Activated gamma-delta T cell treated with anti-CD3 and anti-CD28 coated beads, Interleukin-2, amount 50 U/mL, for 16 hours (primary cell): Measurements from ENCODE around the gene LEMD2.

ENCODE experiments used
- DNase-seq: peaks from one replicate; pipeline ENCODE4 v3.0.0-alpha.2; 2020; ENCODE audit warnings: low read depth

LEMD2 gene

GRCh38 chr6:33819021-33819420, 30.1 kb upstream of the LEMD2 start:
- DNase-seq: no peak

DNA sequence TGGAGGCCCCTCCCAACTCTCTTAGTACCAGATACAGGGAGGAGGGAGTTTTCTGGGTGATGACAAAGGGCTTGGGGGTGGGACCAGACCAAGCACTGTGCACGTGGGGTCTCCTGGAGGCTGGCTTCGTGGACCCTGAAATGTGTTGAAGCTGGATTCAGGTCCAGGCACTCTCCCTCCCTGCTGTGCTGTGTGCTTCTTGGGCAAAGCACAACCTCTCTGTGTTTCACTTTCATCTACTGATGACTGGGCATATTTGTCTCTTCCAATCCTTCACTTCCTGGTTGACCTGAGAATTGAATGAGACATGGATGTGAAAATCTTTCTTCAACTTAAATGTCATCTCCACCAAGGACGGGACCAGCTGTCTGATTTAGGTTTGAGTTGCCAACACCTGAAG, 29.4 kb upstream of the LEMD2 start:
- DNase-seq: no peak

DNA sequence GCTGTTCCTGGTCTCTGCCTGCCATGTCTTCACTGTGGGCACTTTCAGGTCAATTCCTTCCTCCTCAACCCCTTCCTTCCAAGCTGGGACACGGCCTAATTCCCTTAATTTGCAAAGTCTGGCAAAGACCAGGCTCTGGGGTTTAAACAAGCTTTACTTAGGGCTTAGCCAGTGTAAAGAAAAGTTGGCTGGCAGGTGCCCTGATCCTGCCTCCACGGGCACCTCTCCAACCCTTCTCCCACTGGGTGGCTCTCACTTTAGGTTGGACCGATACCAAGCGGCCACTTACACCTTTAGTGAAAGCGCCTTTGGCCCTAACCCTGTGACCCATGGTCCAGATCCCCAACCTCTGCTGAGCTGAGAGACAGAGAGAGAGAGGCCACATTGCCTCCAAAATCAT, 28.6 kb upstream of the LEMD2 start:
- no peak for DNase-seq

- DNase-seq: no peak
Measured at GRCh38 chr6:33816911-33817310, 28.0 kb upstream of the LEMD2 start.

GRCh38 chr6:33815854-33816253, 26.9 kb upstream of the LEMD2 start:
- DNase-seq: no peak

- DNase-seq: no peak
Measured at GRCh38 chr6:33813990-33814985, 25.4 kb upstream of the LEMD2 start.

- DNase-seq: no peak
Measured at GRCh38 chr6:33813246-33813904, 24.4 kb upstream of the LEMD2 start.

- DNase-seq: no peak
Measured at GRCh38 chr6:33812669-33813068, 23.7 kb upstream of the LEMD2 start.

DNA sequence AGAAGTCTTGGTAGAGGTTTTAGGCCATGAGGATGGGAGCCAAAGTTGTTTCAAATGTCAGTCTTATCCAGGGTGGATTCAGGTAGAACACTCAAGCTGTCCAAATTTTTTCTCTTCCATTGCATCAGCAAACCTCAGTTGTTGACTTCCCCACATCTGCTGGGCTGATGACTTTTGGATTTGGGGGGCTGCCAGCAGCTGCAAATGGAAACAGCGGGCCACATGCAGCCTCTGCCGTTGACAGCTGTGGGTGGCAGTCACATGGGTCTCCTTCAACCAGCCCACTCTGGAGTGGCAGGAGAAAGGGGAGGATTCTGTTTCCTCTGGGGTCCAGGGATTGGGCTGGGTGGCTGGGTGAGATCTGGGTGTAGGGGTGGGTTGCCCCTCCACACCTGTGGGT, 20.7 kb upstream of the LEMD2 start:
- DNase-seq: no peak

- no peak for DNase-seq
Measured at GRCh38 chr6:33808641-33809180, 19.8 kb upstream of the LEMD2 start.

GRCh38 chr6:33807606-33808005, 18.7 kb upstream of the LEMD2 start:
- DNase-seq: no peak

GRCh38 chr6:33806841-33807240, 17.9 kb upstream of the LEMD2 start:
- DNase-seq: no peak

DNA sequence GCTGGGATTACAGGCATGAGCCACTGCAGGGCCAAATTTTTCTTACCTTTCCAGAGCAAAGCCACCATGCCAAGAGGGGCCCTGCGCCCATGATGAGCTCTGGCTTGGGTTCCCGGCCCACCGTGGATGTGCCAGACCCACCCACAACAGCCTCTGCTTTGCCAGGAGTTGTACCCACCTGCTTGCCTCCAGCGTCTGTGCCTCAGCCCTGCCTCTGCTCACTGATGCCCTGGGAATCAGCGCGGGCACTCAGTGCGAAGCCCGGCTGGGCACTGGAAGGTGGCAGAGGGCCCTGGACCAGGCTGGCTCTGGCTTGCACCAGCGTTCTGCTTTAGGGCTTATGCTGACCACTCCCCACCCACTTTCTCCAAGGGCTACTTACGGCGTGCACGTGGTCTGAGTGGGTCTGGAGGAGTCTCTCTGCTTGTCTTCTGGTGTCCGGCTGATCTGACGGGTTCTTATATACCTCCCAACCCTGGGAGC, 14.7 kb upstream of the LEMD2 start, which contains the start of gene MLN:
Gene MLN (minus strand): TSS at position 433 of the 483 bp plus-strand sequence. CDS start 2,840 bp downstream, outside the sequence.
- no peak for DNase-seq

DNA sequence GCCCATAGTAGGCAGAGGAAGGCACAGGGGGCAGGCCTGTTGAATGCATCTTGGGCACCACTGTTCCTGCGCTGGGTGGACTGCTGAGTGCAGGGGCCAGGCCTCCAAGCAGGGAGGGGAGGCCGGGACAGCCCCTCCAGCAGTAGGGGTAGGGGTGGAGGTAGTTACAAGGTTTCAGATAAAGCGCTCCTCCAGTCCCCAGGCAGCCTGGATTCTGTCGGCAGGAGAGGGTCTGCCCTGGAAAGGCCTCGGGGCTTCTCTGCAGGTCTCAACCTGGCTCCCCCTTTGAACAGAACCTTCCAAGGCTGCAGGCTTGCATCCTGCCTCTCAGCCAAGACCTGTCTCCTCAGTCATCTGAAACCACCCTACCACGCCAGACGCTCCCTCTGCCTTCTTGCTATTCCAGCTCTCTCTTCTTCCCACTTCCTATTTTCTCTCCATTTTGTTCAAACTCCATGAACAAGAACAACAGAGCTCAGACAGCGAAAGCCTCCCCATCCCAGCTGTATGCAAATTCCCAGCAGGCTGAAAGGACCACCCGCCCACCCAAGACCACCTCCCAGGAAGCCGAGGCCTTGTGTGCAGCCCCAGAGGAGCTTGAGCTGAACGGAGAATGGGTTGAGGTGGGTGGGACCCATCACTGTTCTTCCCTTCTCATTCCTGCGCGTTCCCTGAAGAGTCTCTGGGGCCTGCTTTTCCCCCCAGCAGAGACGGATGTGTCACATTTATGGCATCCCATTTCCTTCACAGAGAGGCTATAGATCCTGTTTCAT, 13.4 kb upstream of the LEMD2 start:
- no peak for DNase-seq

- no peak for DNase-seq
Measured at GRCh38 chr6:33801611-33802010, 12.7 kb upstream of the LEMD2 start.

GRCh38 chr6:33800248-33800969, 11.5 kb upstream of the LEMD2 start:
- DNase-seq: no peak

DNA sequence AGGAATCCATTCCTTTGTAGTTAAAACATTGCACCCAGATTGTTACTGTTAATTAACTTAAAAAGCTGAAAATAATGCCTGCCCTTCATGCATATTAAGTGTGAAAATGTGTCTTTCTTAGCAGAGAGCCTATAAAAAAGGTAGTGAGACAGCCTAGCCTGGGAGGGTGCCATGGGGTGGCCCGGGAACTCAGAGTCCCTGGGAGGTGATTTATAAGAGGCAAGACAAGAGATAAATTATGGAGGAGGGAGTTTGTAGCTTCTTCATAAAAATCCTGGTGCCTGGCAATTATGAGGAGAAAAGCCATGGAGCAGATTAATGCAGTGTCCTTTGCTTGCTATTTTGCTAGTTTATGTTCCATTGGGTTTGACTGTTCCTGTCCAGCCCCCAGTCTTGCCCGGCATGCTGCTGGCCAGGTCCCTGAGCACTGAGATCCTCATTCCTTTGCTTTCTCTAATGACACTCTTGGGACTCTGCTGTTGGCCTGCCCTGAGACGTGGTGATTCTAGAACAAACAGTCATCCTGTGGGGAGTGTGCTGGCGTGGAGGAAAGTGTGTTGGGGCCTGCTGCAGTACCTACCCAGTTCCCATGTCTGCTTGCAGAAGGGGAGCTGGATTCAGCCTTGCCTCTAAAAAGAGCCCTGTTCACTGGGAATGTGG, 10.7 kb upstream of the LEMD2 start:
- DNase-seq: no peak

DNA sequence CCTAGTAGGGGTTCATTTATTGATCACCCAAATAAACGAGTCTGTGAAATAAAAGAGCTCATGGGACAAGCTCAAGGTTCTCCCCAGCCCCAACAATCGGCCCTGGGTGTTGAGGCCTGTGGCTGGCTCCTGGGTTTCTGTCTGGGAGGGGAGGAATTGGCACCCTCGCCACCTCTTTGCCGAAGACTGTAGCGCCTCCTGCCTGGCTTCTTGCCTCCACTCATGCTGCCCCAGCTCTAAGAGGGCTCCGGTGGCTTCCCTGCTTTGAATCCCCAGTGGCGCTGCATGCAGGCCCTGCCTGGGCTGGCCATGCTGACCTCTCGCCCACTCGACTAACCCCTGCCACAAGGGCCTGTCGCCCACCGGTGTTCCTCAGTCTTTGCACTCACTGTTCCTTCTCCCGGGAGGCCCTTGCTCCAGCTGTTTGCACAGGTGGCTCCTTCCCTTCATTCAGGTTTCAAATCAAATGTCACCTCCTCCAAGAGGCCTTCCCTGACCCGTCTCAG, 9.5 kb upstream of the LEMD2 start:
- DNase-seq: no peak

DNA sequence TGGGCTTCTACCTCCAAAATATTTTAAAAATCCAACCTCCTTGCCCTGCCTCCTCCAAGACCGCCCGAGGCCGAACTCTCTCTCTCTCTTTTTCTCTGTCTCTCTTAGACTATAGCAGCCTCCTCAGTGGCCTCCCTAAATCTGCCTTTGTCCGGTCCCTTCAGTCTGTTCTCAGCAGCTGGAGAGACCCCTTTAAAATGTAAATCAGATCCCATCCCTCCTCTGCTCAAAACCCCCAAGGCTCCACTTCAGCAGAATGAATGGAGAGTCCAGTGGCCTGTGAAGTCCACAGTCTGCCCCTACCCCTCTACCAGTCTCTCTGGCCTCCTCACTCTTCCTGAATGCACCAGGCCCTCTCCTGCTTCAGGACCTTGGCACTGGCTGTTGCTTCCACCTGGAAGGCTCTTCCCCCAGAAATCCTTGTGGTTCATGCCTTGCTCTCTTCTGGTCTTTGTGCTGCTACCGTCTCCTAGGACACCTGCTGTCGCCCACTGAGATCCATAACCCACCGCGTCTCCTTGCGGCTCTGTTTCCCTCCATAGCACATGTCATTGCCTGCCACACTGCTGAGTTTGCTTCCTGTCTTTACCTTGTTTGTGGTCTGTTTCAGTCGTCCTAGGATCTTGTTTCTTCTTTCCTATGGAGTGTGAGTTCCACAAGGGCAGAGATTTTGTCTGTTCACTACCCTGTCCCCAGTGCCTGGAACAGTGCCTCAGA, 8.9 kb upstream of the LEMD2 start:
- no peak for DNase-seq
